Fibroblast of lung (primary cell): Measurements from ENCODE around the gene JAK1.

Experiments
- EZH2 ChIP-seq: IDR thresholded peaks from 2 replicates; pipeline ENCODE4 v1.5.1; 2012; ENCODE audit warnings: low read length, control low read depth, mild to moderate bottlenecking; ENCODE audit errors: missing control alignments
- TF ChIP-seq, protein P1 (sequence below), 2 donors: IDR thresholded peaks in 1 of 2; conservative IDR thresholded peaks in 1 of 2; 1 replicate in 1 of 2; 2 replicates in 1 of 2; pipeline ENCODE4 v1.5.1; 2011 to 2012; ENCODE audit warnings: low read length in 2 of 2, control low read depth in 1 of 2, inconsistent platforms in 1 of 2, low read depth in 1 of 2, mild to moderate bottlenecking in 1 of 2

DNA sequence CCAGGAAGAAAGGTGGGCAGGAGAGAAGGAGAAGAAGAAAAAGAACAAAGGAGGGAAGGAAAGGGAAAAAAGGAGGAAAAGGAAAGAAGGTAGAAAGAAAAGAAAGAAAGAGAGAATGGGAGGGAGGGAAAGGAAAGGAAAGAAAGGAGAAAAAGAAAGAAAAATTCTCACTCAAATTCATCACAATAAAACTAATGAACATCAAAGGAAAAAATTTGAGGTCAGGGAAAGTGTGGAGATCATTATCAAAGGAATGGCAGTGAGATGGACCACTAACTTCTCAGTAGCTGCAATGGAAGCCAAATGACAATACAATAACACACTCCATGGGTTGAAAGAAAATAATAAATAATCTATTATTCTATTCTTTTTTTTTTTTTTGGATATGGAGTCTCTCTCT, 48.0 kb upstream of the JAK1 start:
- TF ChIP-seq, protein P1, sequence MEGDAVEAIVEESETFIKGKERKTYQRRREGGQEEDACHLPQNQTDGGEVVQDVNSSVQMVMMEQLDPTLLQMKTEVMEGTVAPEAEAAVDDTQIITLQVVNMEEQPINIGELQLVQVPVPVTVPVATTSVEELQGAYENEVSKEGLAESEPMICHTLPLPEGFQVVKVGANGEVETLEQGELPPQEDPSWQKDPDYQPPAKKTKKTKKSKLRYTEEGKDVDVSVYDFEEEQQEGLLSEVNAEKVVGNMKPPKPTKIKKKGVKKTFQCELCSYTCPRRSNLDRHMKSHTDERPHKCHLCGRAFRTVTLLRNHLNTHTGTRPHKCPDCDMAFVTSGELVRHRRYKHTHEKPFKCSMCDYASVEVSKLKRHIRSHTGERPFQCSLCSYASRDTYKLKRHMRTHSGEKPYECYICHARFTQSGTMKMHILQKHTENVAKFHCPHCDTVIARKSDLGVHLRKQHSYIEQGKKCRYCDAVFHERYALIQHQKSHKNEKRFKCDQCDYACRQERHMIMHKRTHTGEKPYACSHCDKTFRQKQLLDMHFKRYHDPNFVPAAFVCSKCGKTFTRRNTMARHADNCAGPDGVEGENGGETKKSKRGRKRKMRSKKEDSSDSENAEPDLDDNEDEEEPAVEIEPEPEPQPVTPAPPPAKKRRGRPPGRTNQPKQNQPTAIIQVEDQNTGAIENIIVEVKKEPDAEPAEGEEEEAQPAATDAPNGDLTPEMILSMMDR (conservative IDR thresholded peaks at IDR 0.05 in 1 of 2, IDR thresholded peaks at IDR 0.05 in 1 of 2; ENCODE audit: low read depth in 1 of 2, low read length in 2 of 2) = no peak
- TF ChIP-seq EZH2 = no peak
